HG03460 (cell line): Measurements from ENCODE around the gene TRIM72.
"Not testable (repeated sequence)": the region's sequence is repeated elsewhere in the genome, so short reads cannot be mapped to it uniquely, and the experiment has no call there.

Experiments
- ATAC-seq: cut with Tn5 transposase; IDR thresholded peaks from one replicate; pipeline ENCODE4 v1.9.1; 2021; ENCODE audit not compliant: unreplicated experiment

The TRIM72 gene

GRCh38 chr16:31190061-31190460, 23.9 kb upstream of the TRIM72 start:
- ATAC-seq = no peak

- ATAC-seq = no peak
Observed at GRCh38 chr16:31190818-31191444, 23.0 kb upstream of the TRIM72 start.

- no peak for ATAC-seq
Observed at GRCh38 chr16:31191697-31192428, 22.1 kb upstream of the TRIM72 start.

GRCh38 chr16:31192856-31193642, 20.9 kb upstream of the TRIM72 start:
- no peak for ATAC-seq

GRCh38 chr16:31193874-31194273, 20.0 kb upstream of the TRIM72 start:
- no peak for ATAC-seq

- ATAC-seq = no peak
Observed at GRCh38 chr16:31194898-31195297, 19.0 kb upstream of the TRIM72 start.

GRCh38 chr16:31195861-31196260, 18.1 kb upstream of the TRIM72 start:
- not testable (repeated sequence) for ATAC-seq

- no peak for ATAC-seq
Observed at GRCh38 chr16:31196324-31197088, 17.4 kb upstream of the TRIM72 start.

GRCh38 chr16:31198207-31198882, 15.6 kb upstream of the TRIM72 start:
- ATAC-seq = no peak

- ATAC-seq = no peak
Observed at GRCh38 chr16:31199430-31200041, 14.4 kb upstream of the TRIM72 start.

GRCh38 chr16:31200111-31200510, 13.8 kb upstream of the TRIM72 start:
- ATAC-seq = not testable (repeated sequence)

GRCh38 chr16:31200821-31201568, 12.9 kb upstream of the TRIM72 start:
- ATAC-seq = no peak

- peak; percentile 67 for ATAC-seq
Observed at GRCh38 chr16:31201582-31202413, 12.1 kb upstream of the TRIM72 start.

GRCh38 chr16:31202414-31203375, 11.2 kb upstream of the TRIM72 start, which contains the start of gene PYCARD:
Gene PYCARD, minus strand, starts transcription at chr16:31202760. Its CDS starts 70 bp downstream, at chr16:31202690.
- peak; percentile 39 for ATAC-seq

- ATAC-seq = no peak
Observed at GRCh38 chr16:31204871-31205666, 8.8 kb upstream of the TRIM72 start.

- no peak for ATAC-seq
Observed at GRCh38 chr16:31206776-31207175, 7.1 kb upstream of the TRIM72 start.
